Brain microvascular endothelial cell (primary cell): ENCODE results near the gene EVA1B.
A peak's percentile ranks its signal among the peaks of the same experiment; 100 is the strongest.

Experiments
- DNase-seq: peaks from one replicate; pipeline ENCODE4 v3.0.0-alpha.2; 2020
- H3K27ac ChIP-seq: fragments of 250-450 bp; sonication (Bioruptor Pico); 2 replicates; pipeline ENCODE4 v1.5.1; 2020; ENCODE audit warnings: mild to moderate bottlenecking, moderate library complexity
- H3K27me3 ChIP-seq: fragments of 250-450 bp; sonication (Bioruptor Pico); replicated peaks from 2 replicates; pipeline ENCODE4 v1.5.1; 2020; ENCODE audit warnings: mild to moderate bottlenecking
- H3K36me3 ChIP-seq: fragments of 250-450 bp; sonication (Bioruptor Pico); replicated peaks from 2 replicates; pipeline ENCODE4 v1.5.1; 2020; ENCODE audit warnings: mild to moderate bottlenecking
- H3K4me3 ChIP-seq: 2 replicates; pipeline ENCODE4 v1.5.1; 2011; ENCODE audit warnings: low read depth, mild to moderate bottlenecking, control low read depth, low read length, moderate library complexity
- in situ Hi-C: cut with HindIII; loops from 2 replicates; pipeline ENCODE4 v1.10.0; 2017; ENCODE audit warnings: low sequenced_read_pairs, low pct_ligation_motif_present
- TF ChIP-seq, protein P1 (sequence below): IDR thresholded peaks from 2 replicates; pipeline ENCODE4 v1.5.1; 2011; ENCODE audit warnings: low read depth, mild to moderate bottlenecking, moderate library complexity, low read length, control low read depth, inconsistent platforms; ENCODE audit errors: missing control alignments

The EVA1B gene

DNA sequence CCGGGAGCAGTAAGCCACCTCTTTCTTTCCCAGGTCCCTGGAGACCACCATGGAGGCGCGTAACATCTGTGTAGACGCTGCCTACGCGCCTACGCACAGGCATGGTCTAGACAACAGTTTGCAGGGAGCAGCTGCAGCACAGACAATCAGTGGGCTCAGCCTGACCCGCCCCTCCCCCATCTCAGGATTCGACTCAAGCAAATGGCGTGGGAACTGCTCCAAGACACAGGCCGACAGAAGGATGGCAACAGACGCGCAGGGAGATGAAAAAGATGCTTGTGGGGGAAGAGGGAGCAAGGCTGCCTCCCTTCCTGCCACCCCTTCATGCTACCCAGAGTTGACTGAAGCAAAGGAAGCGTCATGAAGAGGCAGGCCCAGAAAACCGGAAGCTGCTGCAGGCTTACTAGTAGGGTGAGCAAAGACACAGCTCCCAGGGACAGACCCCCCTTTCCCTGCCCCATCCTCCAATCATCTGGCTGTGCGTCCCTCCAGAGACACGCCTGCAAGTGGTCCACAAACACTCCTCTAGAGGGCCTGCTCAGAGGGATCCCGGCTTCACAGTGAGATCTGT lies 42.7 kb upstream of the EVA1B start:
- H3K4me3 ChIP-seq = no peak overlapping the region
- peaks cover 24% of the 10 kb centered on the region for H3K36me3 ChIP-seq
- no peaks in the 10 kb centered on the region for H3K27me3 ChIP-seq
- in situ Hi-C loops = no loop called here
- peak; percentile 71 for DNase-seq
- TF ChIP-seq, protein P1, sequence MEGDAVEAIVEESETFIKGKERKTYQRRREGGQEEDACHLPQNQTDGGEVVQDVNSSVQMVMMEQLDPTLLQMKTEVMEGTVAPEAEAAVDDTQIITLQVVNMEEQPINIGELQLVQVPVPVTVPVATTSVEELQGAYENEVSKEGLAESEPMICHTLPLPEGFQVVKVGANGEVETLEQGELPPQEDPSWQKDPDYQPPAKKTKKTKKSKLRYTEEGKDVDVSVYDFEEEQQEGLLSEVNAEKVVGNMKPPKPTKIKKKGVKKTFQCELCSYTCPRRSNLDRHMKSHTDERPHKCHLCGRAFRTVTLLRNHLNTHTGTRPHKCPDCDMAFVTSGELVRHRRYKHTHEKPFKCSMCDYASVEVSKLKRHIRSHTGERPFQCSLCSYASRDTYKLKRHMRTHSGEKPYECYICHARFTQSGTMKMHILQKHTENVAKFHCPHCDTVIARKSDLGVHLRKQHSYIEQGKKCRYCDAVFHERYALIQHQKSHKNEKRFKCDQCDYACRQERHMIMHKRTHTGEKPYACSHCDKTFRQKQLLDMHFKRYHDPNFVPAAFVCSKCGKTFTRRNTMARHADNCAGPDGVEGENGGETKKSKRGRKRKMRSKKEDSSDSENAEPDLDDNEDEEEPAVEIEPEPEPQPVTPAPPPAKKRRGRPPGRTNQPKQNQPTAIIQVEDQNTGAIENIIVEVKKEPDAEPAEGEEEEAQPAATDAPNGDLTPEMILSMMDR = peak; percentile 58
- peak overlapping the region; percentile 34 for H3K27ac ChIP-seq

DNA sequence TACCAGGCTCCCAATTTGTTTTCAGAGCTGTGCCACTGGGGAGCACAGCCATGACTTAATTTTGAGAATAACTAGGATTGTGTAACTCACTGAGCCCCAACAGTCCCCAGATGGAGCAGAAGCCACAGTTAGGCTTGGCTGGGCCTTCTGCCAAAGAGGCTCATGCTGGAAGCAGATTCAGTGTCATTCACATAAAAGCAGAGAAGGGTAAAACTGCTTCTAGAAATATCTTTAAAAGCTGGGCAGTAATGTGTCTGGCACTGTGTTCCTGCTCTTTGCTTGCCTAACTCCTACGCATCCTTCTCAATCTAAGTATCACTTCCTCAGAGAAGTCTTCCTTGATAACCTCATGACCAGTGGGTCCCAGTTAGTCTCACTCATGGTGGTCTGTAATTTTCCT lies 41.9 kb upstream of the EVA1B start:
- peak overlapping the region; percentile 34 for H3K27ac ChIP-seq
- in situ Hi-C loops = no loop called here
- TF ChIP-seq, protein P1 = no peak
- no peak overlapping the region for H3K4me3 ChIP-seq
- H3K36me3 ChIP-seq = peaks cover 30% of the 10 kb centered on the region
- DNase-seq = no peak
- H3K27me3 ChIP-seq = no peaks in the 10 kb centered on the region

DNA sequence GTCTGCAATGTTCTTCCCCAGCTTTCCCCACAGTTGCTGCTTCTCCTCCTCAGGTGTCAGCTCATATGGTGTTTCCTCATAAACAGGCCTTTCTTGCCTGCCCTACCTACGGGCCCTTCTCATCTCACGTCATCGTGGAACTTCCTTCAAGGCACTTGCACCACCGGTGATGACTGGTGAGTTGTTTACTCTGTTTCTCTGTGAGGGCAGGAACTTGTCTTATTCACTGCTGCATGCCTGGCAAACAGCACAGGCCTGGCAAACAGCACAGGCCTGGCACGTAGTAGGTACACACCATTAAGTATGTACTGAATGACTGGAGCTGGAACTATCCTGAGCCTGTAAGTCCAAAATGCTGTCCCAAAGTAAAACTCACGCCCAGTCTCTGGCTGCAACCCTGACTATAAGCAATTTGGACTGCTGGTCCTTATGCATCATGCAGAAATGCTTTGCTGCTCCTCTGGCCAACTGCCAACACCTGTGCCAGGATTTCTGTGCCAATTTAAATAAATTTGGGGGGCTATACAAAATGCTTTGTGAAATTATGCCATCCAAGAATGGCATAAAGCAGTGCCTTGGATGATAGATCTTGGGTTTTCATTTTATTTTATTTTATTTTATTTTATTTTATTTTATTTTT lies 36.6 kb upstream of the EVA1B start:
- H3K27ac ChIP-seq = no peak overlapping the region
- TF ChIP-seq, protein P1 = no peak
- no peak for DNase-seq
- in situ Hi-C loops = no loop called here
- peaks cover 59% of the 10 kb centered on the region for H3K36me3 ChIP-seq
- no peaks in the 10 kb centered on the region for H3K27me3 ChIP-seq
- H3K4me3 ChIP-seq = no peak overlapping the region

DNA sequence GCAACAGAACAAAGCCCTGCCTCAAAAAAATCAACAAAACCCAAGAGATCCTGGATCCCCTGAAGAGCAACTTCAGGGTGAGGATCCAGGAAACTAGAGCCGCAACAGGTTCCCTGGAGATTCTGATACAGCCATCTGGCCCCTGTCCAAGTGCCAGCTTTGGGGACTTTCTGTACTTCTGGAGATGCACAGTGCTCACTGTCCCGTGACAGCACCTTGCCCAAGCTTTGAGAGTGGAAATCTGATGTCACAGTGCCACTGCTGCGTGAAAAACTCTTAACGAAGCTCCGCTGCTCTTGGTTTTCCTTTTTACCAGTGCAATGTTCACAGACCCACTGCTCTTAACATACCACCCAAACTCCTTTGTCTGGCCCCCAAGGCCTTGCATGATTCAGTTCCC lies 35.9 kb upstream of the EVA1B start:
- in situ Hi-C loops = no loop called here
- TF ChIP-seq, protein P1 = no peak
- H3K36me3 ChIP-seq = peaks cover 65% of the 10 kb centered on the region
- H3K27ac ChIP-seq = no peak overlapping the region
- DNase-seq = no peak
- H3K27me3 ChIP-seq = no peaks in the 10 kb centered on the region
- no peak overlapping the region for H3K4me3 ChIP-seq

DNA sequence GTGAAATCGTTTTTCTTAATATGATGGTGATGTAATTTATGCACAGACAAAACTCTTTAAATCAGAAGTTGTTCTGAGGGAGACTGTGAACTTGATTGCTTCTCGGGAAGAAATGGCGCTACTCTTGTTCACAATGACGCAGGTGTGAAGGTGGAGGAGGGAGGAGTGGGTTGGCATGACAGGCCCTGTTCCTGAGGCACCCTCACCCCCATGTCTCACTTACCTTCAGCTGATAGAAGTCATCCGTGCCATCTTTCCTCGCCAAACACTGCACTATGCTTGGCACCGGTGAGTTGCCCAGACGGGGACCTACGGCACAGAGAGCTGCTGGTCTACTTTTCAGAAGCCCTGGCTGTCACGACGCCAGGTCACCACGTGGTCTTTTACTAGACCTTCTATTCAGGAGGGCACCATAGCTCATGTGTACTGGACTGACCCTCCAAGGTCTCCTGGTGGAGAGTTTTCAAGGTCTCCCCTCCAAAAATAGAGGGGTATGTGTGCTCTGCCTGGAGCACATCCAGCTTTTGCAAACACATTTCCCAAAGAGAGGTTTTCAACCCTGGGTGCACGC lies 35.2 kb upstream of the EVA1B start:
- H3K27me3 ChIP-seq = no peaks in the 10 kb centered on the region
- in situ Hi-C loops = no loop called here
- no peak overlapping the region for H3K27ac ChIP-seq
- TF ChIP-seq, protein P1 = no peak
- no peak overlapping the region for H3K4me3 ChIP-seq
- no peak for DNase-seq
- peaks cover 70% of the 10 kb centered on the region for H3K36me3 ChIP-seq
